PC-3 (cell line): ENCODE measurements around the gene TUBAL3. TPM values are rescaled to one million over a fixed set of nuclear protein-coding genes. Genes with fewer than 3 reads are reported as not detected.

Experiments
- ATAC-seq: fragments of 200-7000 bp; cut with Tn5 transposase; 2 replicates; pipeline ENCODE4 v1.9.1; 2020; ENCODE audit warnings: mild to moderate bottlenecking, moderate library complexity
- Bru-seq: library from RNA; stranded (reverse); fragments of 400-500 nt; gene quantifications from one replicate; lab custom pipeline; 2021; lab: Mats Ljungman, UMichigan
- BruChase-seq, 2 experiments: library from RNA; stranded (reverse); fragments of 400-500 nt; gene quantifications; one replicate each; lab custom pipeline; 2021; lab: Mats Ljungman, UMichigan
- BruUV-seq: library from RNA; stranded (reverse); fragments of 400-500 nt; replicated peaks from 2 replicates; lab custom pipeline; 2021; lab: Mats Ljungman, UMichigan
- CTCF ChIA-PET: fragments of 300-600 bp; sonication (Branson Sonifier 250); formaldehyde crosslinking; loops from one replicate; lab custom pipeline; 2022; ENCODE audit warnings: antibody characterized with exemption; lab: Charles Lee
- POLR2A ChIA-PET: fragments of 300-600 bp; sonication (Branson Sonifier 250); formaldehyde crosslinking; loops from one replicate; lab custom pipeline; 2022; ENCODE audit warnings: antibody characterized with exemption; ENCODE audit not compliant: unreplicated experiment; lab: Charles Lee
- DNase-seq: peaks from one replicate; pipeline ENCODE4 v3.0.0-alpha.2; 2015
- H2AFZ ChIP-seq: fragments of 300-600 bp; sonication (generic); 2 replicates; pipeline ENCODE4 v1.6.0; 2016; ENCODE audit warnings: antibody characterized with exemption, low read length
- H3F3A ChIP-seq: fragments of 300-600 bp; sonication (generic); one replicate; pipeline ENCODE4 v1.6.0; 2017; ENCODE audit warnings: antibody characterized with exemption, low read length, control low read depth, mild to moderate bottlenecking; ENCODE audit not compliant: unreplicated experiment
- H3K27ac ChIP-seq: fragments of 300-600 bp; sonication (generic); 2 replicates; pipeline ENCODE4 v1.5.1; 2016; ENCODE audit warnings: mild to moderate bottlenecking, low read length
- H3K27me3 ChIP-seq: fragments of 300-600 bp; sonication (generic); 2 replicates; pipeline ENCODE4 v1.6.1; 2016; ENCODE audit warnings: low read length, mixed read lengths
- H3K36me3 ChIP-seq: fragments of 300-600 bp; sonication (generic); 2 replicates; pipeline ENCODE4 v1.6.1; 2016; ENCODE audit warnings: low read depth, mixed run types, low read length, mixed read lengths
- H3K4me1 ChIP-seq: fragments of 300-600 bp; sonication (generic); 2 replicates; pipeline ENCODE4 v1.5.1; 2016; ENCODE audit warnings: low read length; ENCODE audit not compliant: insufficient read depth
- H3K4me2 ChIP-seq: fragments of 300-600 bp; sonication (generic); 2 replicates; pipeline ENCODE4 v1.6.0; 2016; ENCODE audit warnings: low read length
- H3K4me3 ChIP-seq: fragments of 300-600 bp; sonication (generic); 2 replicates; pipeline ENCODE4 v1.5.1; 2016; ENCODE audit warnings: mild to moderate bottlenecking, low read length, mixed read lengths
- H3K79me2 ChIP-seq: fragments of 300-600 bp; sonication (generic); 2 replicates; pipeline ENCODE4 v1.6.1; 2017; ENCODE audit warnings: low read length, mixed read lengths
- H3K9ac ChIP-seq: fragments of 300-600 bp; sonication (generic); 2 replicates; pipeline ENCODE4 v1.6.0; 2016; ENCODE audit warnings: mild to moderate bottlenecking, low read length
- H3K9me2 ChIP-seq: fragments of 300-600 bp; sonication (generic); replicated peaks from 2 replicates; pipeline ENCODE4 v1.6.1; 2016; ENCODE audit warnings: mixed run types, low read length, mixed read lengths
- H3K9me3 ChIP-seq: fragments of 300-600 bp; sonication (generic); 2 replicates; pipeline ENCODE4 v1.6.1; 2016; ENCODE audit warnings: low read length, mixed read lengths
- H4K20me1 ChIP-seq: fragments of 300-600 bp; sonication (generic); 2 replicates; pipeline ENCODE4 v1.6.1; 2016; ENCODE audit warnings: low read length, mixed read lengths
- EZH2 ChIP-seq: fragments of 300-600 bp; sonication (generic); IDR thresholded peaks from one replicate; pipeline ENCODE4 v1.6.1; 2017; ENCODE audit warnings: antibody characterized with exemption, mild to moderate bottlenecking, low read length; ENCODE audit not compliant: unreplicated experiment
- EZH2phosphoT487 ChIP-seq: fragments of 300-600 bp; sonication (generic); IDR thresholded peaks from 2 replicates; pipeline ENCODE4 v1.6.1; 2018; ENCODE audit warnings: mild to moderate bottlenecking, antibody characterized with exemption, low read length, borderline replicate concordance
- intact Hi-C: fragments of 100-400 bp; cut with micrococcal nuclease; formaldehyde crosslinking; loops from 2 replicates; pipeline ENCODE4 v1.9.0; 2023
- long read RNA-seq: library from polyadenylated mRNA; unstranded; transcript quantifications from one replicate; pipeline ENCODE4 v2.0.0, GENCODE V29; 2021; ENCODE audit not compliant: unreplicated experiment
- total RNA-seq: library from RNA; depleted of rRNA; stranded (reverse); fragments of >200 nt; gene quantifications from 2 replicates; pipeline ENCODE4 v1.2.3, GENCODE V29; 2014; rRNA removed
- TF ChIP-seq, protein P1 (sequence below): fragments of 300-600 bp; sonication (generic); conservative IDR thresholded peaks from 2 replicates; pipeline ENCODE4 v1.5.1; 2017; ENCODE audit warnings: antibody characterized with exemption, low read depth, mild to moderate bottlenecking, low read length

TUBAL3 gene
- total RNA-seq (not detected in 2 replicates), Bru-seq, nascent RNA (percentile 18 among the genes with signal in this experiment), BruChase-seq, experiment 1, labeled RNA remaining after a 6-hour chase (percentile 15 among the genes with signal in this experiment), BruChase-seq, experiment 2, labeled RNA remaining after a 2-hour chase (percentile 26 among the genes with signal in this experiment)
- long read RNA-seq: 0 reads

DNA sequence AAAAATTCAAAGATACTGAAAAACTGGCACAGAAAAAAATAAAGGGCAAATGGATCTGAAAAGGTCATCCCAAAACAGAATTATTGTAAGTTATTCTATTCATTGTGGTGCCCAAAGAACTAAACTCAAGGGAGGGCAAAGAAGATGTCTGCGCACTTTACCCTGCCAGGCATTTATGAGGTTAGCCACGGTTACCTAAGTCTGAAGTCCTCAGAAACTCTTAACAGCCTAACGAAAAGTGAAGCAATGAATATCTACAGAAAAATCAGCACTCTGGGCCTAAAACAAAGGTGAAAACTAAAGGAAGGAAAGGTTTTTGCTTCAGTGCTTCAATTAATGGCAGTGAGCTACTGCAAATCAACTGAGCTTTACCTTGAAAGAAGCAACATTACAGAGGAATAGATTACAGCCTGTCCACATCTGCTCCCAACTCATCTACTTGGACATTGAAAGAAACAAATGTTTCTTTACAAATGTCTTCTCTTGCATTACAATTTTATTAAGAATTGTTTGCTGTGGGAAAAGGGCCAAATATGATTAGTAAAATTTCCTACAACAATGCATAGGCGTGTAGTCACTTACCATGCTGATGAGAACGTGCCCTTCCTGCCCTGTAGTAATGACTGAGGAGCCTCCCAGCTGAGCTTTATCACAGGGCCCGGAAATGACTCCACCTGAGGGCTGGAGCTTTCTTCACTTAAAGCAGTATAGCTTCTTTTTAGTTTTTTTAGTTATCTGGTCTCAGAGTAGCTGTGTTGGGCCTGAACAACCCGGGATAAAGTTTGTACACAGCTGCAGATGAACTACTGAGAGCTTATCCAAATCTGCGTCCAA, at the start of gene TUBAL3:
TSS of gene TUBAL3 (minus strand) at position 621 of the 834 bp plus-strand sequence. CDS start at position 585, 36 bp downstream.
- ChIA-PET CTCF (interaction anchor here (0.5 kb wide), 1 partner anchor 589 kb away, joined by 3 read pairs; no protein-coding TSS in a partner anchor), POLR2A (interaction anchor here (0.5 kb wide), 1 partner anchor 32 kb away, joined by 3 read pairs; no protein-coding TSS in a partner anchor)
- ATAC-seq (peak; percentile 85), DNase-seq (peak; percentile 7)
- BruUV-seq: no TSS peak
- H3K9me3 ChIP-seq: no peaks in the 10 kb centered on the region
- no peak for TF ChIP-seq EZH2
- H2AFZ ChIP-seq: no peak within 1 kb of the TSS
- 0 out of 2 replicates have a peak within 1 kb of the TSS, but pooled peaks have one; percentile 11 for H3K27ac ChIP-seq
- intact Hi-C loops: loop anchor here (1.0 kb wide), 1 partner anchor 8 kb away; the partner anchor contains the start of gene NET1
- H4K20me1 ChIP-seq: no peaks in the 10 kb centered on the region
- H3K79me2 ChIP-seq: no peaks in the 10 kb centered on the region
- H3K4me1 ChIP-seq: peaks cover 6% of the 10 kb centered on the region; the same call in 1 of the 2 replicates
- H3K4me3 ChIP-seq: no peak within 1 kb of the TSS
- H3K9ac ChIP-seq: no peak within 1 kb of the TSS
- H3K9me2 ChIP-seq: no peaks in the 10 kb centered on the region
- H3K4me2 ChIP-seq: no peak within 1 kb of the TSS
- no peaks in the 10 kb centered on the region for H3K36me3 ChIP-seq
- no peaks in the 10 kb centered on the region for H3K27me3 ChIP-seq
- no peaks in the 10 kb centered on the region for H3F3A ChIP-seq

DNA sequence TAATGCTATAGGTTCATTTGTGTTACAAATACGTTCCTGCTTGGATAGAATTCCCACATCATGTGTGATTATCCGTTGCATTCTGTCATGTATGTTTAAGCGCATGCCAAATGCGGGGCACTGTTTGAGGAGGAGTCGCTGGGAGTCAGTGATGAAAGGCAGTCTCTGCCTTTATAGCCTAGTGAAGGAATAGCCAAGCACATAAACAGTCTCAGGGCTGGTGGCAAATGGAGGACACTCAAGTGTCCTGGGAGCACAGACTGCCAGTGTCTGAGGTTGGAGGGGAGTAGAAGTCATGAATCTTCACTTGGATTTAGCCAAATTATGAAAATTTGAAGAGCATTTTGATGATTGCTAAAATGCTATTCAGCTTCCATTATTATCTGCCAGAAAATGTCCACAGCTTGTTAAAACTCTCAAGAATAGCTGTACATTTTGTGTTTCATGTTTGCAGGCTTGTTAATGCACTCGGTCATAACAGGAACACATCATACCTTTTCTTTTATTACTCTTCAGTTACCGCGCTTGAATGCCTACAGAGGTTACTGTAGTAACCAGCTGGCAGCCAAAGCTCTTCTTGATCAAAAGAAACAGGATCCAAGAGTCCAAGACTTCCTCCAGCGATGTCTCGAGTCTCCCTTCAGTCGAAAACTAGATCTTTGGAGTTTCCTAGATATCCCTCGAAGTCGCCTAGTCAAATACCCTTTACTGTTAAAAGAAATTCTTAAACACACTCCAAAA, 49.3 kb upstream of the TUBAL3 start:
- ChIA-PET CTCF (no interaction called here), POLR2A (no interaction called here)
- no TSS peak for BruUV-seq

DNA sequence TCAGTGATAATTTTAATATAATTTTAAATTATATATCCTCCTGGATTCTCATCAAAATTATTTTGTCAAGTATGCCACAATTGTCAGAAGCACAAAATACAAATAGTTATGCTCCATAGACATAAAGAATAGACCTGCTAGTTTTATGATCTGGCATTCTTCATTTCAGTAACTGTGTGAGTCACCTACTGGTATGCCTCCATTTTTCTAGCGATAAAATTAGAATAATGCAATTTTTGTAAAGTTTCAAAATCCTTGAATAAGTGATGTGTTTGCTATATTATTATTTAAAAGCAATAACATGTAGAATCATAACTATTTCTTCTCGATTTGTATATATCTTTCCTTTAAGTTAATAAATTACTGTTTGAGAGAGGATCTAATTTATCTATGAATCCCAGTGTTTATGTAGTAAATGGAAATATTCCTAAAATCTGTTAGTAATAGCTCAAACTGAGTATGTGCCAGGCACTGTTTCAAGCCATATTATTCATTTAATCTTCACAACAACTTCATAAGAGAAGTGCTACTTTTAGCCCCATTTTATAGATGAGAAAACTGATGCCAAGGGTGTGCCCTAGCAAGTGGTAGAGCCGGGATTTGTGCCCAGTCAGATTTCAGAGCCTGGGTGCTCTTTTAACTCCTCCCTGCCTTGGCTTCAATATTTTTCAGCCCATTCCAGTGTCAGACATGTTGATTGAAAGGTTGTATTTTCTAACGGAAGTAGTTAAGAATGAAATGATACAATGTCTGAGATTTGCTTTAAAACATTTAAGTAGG, 46.2 kb upstream of the TUBAL3 start:
- peaks cover 6% of the 10 kb centered on the region for H3F3A ChIP-seq
- peak overlapping the region; percentile 37; the same call in 1 of the 2 replicates for H3K4me3 ChIP-seq
- no peak overlapping the region for H3K9ac ChIP-seq
- peaks cover 90% of the 10 kb centered on the region for H3K79me2 ChIP-seq
- H3K4me2 ChIP-seq: peak overlapping the region; percentile 92
- H3K27ac ChIP-seq: no peak overlapping the region
- no TSS peak for BruUV-seq
- H3K4me1 ChIP-seq: 0 out of 2 replicates have a peak, but pooled peaks cover 4% of the 10 kb centered on the region
- ATAC-seq (no peak), DNase-seq (no peak)
- intact Hi-C loops: no loop called here
- no peaks in the 10 kb centered on the region for H3K27me3 ChIP-seq
- H2AFZ ChIP-seq: no peak overlapping the region
- no peak for TF ChIP-seq EZH2
- no peak for TF ChIP-seq EZH2phosphoT487
- TF ChIP-seq, protein P1, sequence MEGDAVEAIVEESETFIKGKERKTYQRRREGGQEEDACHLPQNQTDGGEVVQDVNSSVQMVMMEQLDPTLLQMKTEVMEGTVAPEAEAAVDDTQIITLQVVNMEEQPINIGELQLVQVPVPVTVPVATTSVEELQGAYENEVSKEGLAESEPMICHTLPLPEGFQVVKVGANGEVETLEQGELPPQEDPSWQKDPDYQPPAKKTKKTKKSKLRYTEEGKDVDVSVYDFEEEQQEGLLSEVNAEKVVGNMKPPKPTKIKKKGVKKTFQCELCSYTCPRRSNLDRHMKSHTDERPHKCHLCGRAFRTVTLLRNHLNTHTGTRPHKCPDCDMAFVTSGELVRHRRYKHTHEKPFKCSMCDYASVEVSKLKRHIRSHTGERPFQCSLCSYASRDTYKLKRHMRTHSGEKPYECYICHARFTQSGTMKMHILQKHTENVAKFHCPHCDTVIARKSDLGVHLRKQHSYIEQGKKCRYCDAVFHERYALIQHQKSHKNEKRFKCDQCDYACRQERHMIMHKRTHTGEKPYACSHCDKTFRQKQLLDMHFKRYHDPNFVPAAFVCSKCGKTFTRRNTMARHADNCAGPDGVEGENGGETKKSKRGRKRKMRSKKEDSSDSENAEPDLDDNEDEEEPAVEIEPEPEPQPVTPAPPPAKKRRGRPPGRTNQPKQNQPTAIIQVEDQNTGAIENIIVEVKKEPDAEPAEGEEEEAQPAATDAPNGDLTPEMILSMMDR: no peak
- H3K9me2 ChIP-seq: no peaks in the 10 kb centered on the region
- peaks cover 45% of the 10 kb centered on the region for H4K20me1 ChIP-seq
- ChIA-PET POLR2A (no interaction called here), CTCF (no interaction called here)
- no peaks in the 10 kb centered on the region for H3K9me3 ChIP-seq
- peaks cover 51% of the 10 kb centered on the region for H3K36me3 ChIP-seq

More for the DNA sequence above, 49.3 kb upstream of the TUBAL3 start:
- Histone ChIP-seq H3K4me3 (no peak overlapping the region), H3K9me3 (no peaks in the 10 kb centered on the region), H3K27me3 (no peaks in the 10 kb centered on the region), H3K4me1 (no peaks in the 10 kb centered on the region), H3K9ac (no peak overlapping the region), H3K27ac (no peak overlapping the region), H2AFZ (no peak overlapping the region), H3K36me3 (peaks cover 75% of the 10 kb centered on the region), H4K20me1 (peaks cover 26% of the 10 kb centered on the region), H3K79me2 (peaks cover 64% of the 10 kb centered on the region), H3F3A (no peaks in the 10 kb centered on the region), H3K4me2 (no peak overlapping the region), H3K9me2 (no peaks in the 10 kb centered on the region)
- TF ChIP-seq EZH2: no peak
- ATAC-seq: no peak
- intact Hi-C loops: no loop called here
- DNase-seq: no peak
